Measurements from ENCODE around the gene LPCAT4.
"Not testable (repeated sequence)": the region's sequence is repeated elsewhere in the genome, so short reads cannot be mapped to it uniquely, and the experiment has no call there.

LPCAT4 gene

DNA sequence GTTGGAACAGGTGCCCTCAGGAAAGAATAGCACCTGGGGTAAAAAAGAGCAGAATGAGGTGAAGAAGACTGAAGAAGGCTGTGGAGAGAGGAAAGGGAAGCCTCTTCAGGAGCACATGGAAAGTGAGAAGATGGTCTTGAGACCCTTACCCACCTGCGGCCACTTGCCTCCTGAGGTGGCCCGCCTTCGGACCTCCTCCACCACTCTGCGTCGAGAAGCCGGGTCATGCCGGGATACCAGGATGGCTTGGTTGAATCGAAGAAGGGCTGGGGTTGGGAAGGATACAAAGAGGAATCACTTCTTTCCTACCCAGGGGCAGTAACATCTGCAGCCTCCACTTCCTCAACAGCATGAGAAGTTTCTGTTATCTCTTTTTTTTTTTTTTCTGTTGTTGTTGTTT lies 3.0 kb downstream of the LPCAT4 start:
- no peak for DNase-seq

DNA sequence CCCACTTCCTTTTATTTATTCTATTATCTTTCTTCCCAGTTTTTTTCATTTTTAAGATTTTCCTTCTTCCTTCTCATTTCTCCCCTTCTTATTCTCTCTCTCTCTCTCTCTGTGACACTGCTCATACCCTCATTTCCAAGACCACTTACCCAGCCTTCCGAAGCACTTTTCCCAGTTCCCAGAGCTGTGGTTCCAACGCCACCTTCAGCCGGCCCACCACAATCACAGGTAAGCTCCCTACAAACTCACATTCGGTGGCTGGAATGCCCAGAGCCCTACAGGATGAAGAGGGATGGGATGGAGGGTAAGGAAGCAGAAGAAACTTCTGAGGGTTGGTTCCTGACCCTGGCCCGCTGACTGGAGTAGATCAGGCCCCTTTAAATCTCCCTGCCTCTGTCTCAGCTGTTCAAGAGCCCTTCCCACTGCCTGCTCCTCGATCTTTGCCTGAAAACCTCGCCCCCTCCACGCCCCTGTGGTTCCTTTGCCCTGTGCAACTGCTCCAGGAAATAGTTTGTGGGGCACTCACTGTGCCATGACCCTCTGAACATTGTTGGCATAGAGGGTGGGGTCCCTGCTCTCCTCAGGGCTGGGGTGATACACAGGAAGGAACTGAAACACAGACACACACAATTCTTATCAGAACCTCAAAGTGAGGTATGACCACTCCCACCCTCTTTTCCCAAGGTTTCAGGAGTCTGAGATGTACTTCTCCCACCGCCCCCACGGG lies 4.8 kb downstream of the LPCAT4 start:
- no peak for DNase-seq

DNA sequence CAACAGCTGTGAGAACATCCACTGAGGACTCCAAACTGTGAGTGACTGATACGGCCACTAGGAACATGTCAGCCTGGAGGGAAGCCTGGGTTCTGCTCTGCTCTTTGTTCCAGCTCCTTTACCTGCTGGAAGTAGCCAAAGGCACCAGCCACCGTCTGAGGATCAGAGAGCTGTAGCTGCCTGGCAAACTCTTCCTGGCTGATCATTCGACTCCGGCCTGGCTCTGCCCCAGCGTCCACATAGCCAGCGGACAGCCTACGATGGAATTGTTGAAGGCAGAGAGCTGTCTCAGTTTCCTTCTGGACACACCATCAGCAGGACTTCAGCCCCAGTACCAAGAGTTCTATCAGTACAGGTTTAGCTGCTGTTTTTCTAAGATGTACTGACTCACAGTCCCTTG lies 5.7 kb downstream of the LPCAT4 start:
- no peak for DNase-seq

DNA sequence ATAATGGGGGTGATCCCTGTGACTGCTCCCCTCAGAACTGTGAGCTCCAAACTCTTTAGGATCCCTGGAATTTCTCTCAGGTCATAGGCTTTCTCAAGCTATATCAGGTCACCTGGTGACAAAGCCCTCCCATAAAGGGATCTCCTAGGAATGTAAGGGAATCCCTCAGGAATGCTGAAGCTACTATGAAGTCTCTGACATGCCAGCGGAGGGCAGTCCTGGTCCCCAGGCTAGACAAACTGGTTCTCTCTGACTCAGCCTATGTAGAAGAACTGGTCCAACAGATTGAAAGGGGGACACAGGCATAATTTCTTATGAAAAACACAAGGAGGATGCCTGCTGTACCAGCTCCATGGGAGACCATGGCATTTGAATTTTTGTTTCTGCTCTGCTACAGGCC lies 6.7 kb downstream of the LPCAT4 start:
- DNase-seq, result no peak

DNA sequence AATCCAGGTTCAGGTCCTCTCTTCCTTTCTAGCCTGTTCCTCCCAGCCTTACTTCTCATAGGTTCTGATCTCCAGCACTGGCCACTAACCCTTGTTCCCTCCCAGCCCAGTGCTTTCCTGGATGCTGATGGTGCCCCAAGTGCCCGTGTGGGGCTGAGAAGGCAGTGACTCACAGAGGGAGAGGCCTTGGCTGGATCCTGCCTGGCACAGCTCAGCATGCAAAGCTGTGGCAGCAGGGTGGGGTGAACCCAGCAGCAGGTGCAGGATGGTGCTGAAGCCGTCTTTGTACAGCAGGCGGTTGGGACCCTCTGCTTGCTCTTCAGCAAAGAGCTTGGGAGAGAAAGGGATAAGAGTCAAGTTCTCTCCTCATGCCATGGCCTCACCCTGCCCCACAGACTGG lies 7.6 kb downstream of the LPCAT4 start:
- DNase-seq, result no peak

DNA sequence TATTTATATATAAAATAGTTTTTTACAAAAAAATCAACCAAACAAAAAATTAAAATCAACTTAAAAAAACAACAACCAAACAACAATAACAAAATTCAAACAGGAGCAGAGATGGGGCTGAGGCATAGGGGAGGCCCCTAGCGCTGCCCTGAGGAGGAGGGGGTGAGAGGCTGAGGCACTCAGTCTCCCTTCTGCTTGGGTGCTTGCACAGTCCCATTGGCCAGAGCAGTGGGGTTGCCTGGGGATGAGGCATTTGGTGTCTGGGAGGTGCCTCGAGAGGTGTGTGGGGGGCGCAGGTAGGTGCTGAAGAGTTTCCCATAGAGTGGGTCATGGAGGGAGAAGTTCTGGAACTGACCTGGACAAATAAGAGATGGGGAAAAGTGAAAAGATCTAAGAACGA lies 8.0 kb downstream of the LPCAT4 start:
- no peak for DNase-seq

DNA sequence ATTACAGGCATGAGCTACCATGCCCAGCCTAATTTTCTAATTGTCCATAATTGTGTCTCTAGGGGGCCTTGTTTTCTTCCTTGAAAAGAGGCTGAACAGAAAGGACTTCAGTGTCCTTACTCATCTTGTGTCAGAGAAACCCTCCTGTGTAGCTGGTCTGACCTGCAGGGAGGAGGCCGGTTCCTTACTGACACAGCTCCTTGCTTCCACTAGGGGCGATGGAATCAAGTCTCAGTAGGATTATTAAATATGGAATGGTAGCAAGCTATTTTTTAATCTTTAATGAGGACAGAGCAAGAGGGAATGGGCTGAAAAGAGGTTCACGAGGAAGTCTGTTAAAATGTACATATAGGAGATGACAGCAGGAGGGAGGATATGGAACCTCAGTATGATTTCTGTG lies 8.6 kb downstream of the LPCAT4 start:
- no peak for DNase-seq

DNA sequence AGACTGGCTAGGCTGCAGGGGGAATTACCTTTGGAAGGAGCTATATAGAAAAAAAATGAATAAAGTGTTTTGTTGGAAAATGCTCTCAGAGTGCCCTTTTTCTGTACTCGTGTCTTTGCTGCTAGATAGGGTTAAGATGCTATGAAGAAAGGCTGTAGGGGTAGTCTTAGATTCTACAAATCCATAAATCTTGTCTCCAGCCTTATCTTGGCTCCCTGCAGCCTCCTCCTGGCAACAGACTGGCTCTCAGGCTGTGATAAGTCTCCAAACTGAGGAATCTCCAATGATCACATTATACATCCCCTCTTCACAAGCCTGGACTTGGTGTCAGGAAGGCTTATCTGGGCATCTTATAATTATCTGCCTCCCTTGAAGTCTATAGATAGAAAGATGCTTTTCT lies 9.3 kb downstream of the LPCAT4 start:
- no peak for DNase-seq

DNA sequence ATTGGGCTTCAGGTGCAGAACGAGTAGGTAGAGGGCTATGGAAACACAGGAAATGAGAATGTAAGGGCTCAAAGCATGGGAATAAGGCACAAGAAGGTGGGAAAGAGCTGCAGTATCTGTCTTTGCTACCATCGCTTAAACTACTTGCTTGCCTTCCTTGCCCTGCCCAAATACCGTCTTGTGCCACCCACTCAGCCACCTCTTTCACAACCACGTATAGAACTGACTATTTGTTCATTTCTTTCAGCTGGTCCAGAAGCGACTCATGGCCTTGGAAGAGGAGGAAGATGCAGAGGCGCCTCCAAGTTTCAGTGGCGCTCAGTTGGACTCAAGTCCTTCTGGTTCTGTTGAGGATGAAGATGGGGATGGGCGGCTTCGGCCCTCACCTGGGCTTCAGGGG lies 11.8 kb downstream of the LPCAT4 start:
- DNase-seq, result no peak

DNA sequence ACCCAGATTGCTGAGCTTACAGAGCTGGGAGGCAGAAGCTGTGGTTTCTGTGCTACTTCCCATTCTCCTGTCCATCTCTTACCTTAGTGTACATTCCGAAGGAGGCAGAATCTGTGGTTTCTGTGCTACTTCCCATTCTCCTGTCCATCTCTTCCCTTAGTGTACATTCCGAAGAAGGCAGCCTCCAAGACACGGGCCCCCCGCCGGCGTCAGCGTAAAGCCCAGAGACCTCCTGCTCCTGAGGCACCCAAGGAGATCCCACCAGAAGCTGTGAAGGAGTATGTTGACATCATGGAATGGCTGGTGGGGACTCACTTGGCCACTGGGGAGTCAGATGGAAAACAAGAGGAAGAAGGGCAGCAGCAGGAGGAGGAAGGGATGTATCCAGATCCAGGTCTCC lies 12.7 kb downstream of the LPCAT4 start:
- no peak for DNase-seq

DNA sequence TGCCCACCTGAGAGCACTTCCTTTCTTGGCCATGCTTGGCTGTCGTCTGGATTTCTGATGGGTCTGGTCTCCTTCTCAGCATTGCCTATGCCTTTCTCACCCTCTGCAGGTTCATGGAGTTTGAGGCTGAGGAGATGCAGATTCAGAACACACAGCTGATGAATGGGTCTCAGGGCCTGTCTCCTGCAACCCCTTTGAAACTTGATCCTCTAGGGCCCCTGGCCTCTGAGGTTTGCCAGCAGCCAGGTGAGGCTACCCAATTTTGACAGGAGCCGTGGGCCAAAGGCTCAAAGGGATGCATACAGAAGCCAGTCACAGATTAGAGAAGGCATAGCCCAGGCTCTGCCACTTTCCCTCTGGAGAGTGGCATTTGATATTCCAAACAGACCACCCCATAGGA lies 13.4 kb downstream of the LPCAT4 start:
- no peak for DNase-seq

DNA sequence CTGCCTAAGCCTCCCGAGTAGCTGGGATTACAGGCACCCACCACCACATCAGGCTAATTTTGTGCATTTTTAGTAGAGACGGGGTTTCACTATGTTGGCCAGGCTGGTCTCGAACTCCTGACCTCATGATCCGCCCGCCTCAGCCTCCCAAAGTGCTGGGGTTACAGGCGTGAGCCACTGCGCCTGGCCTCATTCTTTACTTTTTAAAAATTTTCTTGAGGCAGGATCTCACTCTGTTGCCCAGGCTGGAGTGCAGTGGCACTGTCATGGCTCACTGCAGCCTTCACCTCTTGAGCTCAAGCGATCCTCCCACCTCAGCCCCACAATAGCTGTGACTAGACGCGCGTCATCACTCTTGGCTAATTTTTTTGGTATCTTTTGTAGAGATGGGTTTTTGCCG lies 14.0 kb downstream of the LPCAT4 start:
- not testable (repeated sequence) for DNase-seq

DNA sequence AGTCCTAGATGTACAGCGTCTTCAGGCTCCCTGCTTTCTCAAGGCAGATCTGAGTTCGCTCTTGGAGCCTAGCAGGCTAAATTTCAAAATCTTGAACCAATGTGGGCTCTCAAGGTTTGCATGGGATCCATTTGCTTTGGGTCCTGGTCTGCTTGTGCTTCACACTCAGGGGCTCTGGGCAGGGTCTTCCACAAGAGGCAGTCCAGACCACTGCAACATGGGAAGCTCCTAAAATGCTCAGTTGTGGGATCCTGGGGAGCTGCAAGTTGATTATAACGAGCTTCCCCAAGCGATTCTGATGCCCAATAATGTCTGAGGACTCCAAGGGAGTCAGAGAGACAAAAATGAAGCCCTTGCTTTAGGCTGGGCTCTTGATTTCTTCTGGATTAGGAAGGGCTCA lies 17.2 kb downstream of the LPCAT4 start:
- no peak for DNase-seq

DNA sequence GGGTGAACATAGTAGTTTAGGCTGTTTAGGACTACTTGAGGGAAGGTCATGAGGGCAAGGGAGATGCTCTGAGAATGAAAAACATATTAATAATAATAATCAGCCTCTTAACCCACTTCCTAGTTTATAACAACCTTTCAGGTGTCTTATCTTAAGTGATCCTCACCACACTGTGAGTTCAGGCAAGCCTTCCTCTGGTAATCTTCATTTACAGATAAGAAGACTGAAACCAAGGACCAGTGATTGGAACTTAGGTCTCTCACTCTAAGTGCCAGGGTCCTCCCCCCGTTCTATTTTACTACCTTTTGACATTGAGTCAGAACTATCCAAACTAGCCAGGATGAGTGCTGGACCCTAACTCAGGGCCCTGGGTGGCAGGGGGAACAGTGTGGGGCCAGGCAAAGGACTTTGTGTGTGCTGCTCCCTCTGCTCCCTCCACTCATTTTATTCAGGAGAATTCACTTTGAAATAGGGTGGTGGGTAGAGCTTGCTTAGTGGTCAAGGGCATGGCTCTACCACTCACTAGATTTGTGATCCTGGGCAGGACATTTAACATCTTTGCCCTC lies 18.2 kb downstream of the LPCAT4 start:
- DNase-seq, result no peak

DNA sequence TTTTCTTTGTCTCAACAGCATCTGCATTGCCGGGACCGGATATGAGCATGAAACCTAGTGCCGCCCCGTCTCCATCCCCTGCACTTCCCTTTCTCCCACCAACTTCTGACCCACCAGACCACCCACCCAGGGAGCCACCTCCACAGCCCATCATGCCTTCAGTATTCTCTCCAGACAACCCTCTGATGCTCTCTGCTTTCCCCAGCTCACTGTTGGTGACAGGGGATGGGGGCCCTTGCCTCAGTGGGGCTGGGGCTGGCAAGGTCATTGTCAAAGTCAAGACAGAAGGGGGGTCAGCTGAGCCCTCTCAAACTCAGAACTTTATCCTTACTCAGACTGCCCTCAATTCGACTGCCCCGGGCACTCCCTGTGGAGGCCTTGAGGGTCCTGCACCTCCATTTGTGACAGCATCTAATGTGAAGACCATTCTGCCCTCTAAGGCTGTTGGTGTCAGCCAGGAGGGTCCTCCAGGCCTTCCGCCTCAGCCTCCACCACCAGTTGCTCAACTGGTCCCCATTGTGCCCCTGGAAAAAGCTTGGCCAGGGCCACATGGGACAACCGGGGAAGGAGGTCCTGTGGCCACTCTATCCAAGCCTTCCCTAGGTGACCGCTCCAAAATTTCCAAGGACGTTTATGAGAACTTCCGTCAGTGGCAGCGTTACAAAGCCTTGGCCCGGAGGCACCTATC lies 18.9 kb downstream of the LPCAT4 start:
- DNase-seq, result no peak

DNA sequence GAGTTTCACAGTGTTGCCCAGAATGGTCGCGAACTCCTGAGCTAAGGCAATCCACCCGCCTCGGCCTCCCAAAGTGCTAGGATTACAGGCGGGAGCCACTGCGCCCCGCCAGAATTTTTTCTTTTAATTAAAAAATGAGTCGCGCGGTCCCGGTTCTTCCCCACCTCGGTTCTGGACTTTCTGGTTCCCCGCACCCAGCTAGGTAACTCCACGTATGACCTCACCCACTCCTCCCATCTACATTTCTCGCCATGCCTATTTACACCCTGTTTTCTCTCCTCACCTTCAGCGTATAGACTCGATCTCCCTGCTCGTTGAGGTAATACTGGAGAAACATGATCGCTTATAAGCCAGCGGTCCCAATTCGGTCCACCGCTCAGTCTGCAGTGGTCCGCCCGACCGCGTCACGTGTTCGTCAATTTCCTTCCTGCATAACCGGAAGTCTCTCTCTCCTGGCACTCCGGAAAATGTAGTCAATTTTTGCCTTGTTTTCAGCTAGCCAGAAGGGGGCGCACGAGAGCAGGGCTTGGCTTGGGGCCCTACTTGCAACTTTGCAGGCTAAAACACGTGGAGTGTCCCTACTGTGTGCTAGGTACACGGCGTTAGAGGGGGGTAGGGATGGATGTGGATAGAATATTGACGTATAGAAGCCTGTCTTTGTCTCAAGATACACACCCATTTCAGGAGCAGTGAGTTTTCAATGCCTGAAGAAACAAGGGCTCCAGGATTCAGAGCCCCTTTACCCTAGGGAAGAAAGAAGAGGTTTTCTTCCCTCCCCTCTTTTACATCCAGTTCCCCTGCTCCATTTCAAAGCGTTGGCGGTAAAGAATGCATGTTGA lies 24.0 kb downstream of the LPCAT4 start, which contains the start of the genes NOP10 and NUTM1:
Gene NOP10, minus strand, starts transcription at position 400 of the 839 bp plus-strand sequence. Its CDS starts 63 bp downstream, at position 337.
Gene NUTM1, plus strand, starts transcription at position 579 of the 839 bp plus-strand sequence. CDS start 382 bp downstream, outside the sequence.
- DNase-seq, result peak; percentile 49 to 96 (median 84)

DNA sequence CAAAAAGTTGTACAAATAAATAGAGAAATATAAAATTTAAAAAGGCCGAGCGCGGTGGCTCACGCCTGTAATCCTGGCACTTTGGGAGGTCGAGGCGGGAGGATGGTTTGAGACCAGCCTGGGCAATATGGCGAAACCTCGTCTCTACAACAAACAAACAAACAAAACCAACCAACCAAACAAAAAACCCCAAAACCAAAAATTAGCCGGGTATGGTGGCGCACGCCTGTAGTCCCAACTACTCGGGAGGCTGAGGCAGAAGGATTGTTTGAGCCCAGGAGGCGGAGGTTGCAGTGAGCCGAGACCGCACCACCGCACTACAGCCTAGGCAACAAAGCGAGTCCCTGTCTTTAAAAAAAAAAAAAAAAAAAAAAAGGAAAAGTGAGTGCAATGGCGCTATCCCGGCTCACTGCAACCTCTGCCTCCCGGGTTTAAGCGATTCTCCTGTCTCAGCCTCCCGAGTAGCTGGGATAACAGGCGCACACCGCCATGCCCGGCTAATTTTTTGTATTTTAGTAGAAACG lies 24.7 kb downstream of the LPCAT4 start:
- not testable (repeated sequence) for DNase-seq

DNA sequence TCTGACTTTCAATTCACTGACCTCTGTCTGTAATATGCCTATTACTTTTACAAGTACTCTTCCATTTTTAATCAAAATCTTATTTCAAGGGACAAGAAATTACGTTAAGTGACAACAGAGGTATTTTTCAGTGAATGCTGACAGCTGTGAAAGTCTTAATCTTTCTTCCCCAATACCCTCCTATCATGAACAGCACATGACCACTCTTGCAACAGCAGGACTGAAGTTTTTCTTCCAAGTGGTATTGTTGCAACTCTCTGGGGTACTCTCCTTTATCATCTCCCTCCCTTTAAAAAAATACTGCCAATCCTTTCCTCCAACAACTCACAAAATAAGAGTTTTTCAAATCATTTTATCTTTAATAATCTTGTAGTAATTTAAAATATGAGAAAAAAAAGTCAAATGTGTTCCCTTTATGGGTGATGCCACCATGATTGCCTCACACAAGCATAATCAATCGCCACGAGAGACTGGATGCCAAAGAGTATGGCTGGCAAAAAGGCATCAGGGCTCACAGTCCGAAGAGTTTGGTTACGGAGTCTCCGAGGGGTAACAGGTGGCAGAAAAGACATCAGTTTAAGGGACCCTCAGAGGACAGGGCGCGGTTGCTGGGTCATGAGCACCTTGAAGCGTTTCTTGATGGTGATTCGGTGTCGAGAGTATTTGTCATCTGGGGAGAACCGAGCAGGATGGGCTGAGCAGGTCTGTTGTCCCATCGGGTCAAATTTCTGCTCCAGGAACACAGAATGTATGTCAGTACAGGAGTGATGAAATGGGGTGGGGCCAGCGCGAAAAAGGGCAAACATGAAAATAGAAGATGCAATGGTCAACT lies 25.4 kb downstream of the LPCAT4 start:
- DNase-seq, result no peak

DNA sequence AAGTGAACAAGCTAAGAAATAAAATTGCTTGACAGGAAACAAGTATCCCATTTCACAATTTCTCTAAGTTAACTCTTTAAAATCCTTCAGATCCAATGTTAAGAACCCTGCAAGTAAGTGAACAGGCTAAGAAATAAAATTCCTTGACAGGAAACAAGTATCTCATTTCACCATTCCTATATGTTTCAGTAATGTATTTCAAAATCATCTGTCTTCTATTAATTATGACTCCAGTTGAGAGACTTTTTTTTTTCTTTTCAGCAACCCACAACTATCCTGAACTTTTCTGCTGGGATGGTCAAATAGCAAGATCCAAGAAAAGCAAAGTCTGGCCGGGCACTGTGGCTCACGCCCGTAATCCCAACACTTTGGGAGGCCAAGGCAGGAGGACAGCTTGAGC lies 27.1 kb downstream of the LPCAT4 start:
- no peak for DNase-seq

DNA sequence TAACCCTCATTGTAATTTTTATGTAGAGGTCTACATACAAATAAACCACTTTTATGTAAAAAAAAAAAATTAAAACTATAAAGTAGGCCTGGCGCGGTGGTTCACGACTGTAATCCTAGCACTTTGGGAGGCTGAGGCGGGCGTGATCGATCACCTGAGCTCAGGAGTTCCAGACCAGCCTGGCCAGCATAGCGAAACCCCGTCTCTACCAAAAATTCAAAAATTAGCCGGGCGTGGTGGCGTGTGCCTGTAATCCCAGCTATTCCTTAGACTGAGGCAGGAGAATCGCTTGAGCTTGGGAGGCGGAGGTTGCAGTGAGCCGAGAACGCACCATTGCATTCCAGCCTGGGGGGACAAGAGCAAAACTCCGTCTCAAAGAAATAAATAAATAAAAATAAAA lies 28.6 kb downstream of the LPCAT4 start:
- no peak for DNase-seq
